Measurements from ENCODE around the gene CARD10. TPM values are rescaled to one million over a fixed set of nuclear protein-coding genes. Genes with fewer than 3 reads are reported as not detected.

Gene CARD10
- polyA plus RNA-seq, 3 donors: 0.03 TPM; not detected in 2

DNA sequence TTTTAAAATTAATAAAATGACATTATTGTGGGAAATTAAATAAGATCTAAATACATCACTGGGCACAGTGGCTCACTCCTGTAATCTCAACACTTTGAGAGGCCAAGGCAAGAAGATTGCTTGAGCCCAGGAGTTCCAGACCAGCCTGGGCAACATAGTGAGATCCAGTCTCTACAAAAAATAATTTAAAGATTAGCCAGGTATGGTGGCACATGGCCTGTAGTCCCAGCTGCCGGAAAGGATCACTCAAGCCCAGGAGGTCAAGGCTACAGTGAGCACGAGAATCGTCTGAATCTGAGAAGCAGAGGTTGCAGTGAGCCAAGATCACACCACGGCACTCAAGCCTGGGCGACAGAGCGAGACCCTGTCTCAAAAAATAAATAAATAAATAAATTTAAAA, 15.9 kb upstream of the CARD10 start:
- H3K79me2 ChIP-seq (ENCODE audit: insufficient read depth, low read length): no peaks in the 10 kb centered on the region
- Mint-ChIP-seq H3K9me3 (peaks cover 0 to 2% (median 0%) of the 10 kb centered on the region in 7 donors), H3K36me3 (no peaks in the 10 kb centered on the region), H3K4me1 (peaks cover 34% of the 10 kb centered on the region), H3K4me3 (no peak overlapping the region), H3K27ac (no peak overlapping the region), H3K27me3 (ENCODE audit: low read depth in 3 of 3) (peaks cover under 1 to 2% (median 1%) of the 10 kb centered on the region in 3 donors)
- no peak overlapping the region for H3K4me3 ChIP-seq (replicated peaks in 1 of 3; ENCODE audit: low read depth in 2 of 3, low read length in 3 of 3)
- intact Hi-C loops (cut with micrococcal nuclease): loop anchor here in 1 of 2 donors (5.0 kb wide), 1 partner anchor 327 kb away; no protein-coding TSS in a partner anchor
- no peak overlapping the region for H2AFZ ChIP-seq (ENCODE audit: insufficient read depth, low read depth, low read length, poor library complexity, severe bottlenecking)
- H3K27ac ChIP-seq (ENCODE audit: low read depth in 1 of 2, low read length in 2 of 2): no peak overlapping the region
- whole genome bisulfite sequencing (ENCODE audit: insufficient coverage): 100% methylated on average over 3 of the region's 6 CpGs
- no peaks in the 10 kb centered on the region for H3K9me3 ChIP-seq (replicated peaks in 1 of 2; ENCODE audit: control insufficient read depth in 1 of 2, insufficient read depth in 1 of 2, low read length in 2 of 2)
- TF ChIP-seq, protein P1, sequence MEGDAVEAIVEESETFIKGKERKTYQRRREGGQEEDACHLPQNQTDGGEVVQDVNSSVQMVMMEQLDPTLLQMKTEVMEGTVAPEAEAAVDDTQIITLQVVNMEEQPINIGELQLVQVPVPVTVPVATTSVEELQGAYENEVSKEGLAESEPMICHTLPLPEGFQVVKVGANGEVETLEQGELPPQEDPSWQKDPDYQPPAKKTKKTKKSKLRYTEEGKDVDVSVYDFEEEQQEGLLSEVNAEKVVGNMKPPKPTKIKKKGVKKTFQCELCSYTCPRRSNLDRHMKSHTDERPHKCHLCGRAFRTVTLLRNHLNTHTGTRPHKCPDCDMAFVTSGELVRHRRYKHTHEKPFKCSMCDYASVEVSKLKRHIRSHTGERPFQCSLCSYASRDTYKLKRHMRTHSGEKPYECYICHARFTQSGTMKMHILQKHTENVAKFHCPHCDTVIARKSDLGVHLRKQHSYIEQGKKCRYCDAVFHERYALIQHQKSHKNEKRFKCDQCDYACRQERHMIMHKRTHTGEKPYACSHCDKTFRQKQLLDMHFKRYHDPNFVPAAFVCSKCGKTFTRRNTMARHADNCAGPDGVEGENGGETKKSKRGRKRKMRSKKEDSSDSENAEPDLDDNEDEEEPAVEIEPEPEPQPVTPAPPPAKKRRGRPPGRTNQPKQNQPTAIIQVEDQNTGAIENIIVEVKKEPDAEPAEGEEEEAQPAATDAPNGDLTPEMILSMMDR (IDR thresholded peaks at IDR 0.05): no peak
- no peak for DNase-seq
- no peaks in the 10 kb centered on the region for H4K20me1 ChIP-seq (ENCODE audit: insufficient read depth, low read length)
- H3K36me3 ChIP-seq (replicated peaks in 1 of 2; ENCODE audit: control insufficient read depth in 1 of 2, insufficient read depth in 2 of 2, low read length in 2 of 2): no peaks in the 10 kb centered on the region
- no peaks in the 10 kb centered on the region for H3K27me3 ChIP-seq (ENCODE audit: control insufficient read depth in 2 of 2, insufficient read depth in 2 of 2, low read length in 2 of 2)
- H3K9ac ChIP-seq (ENCODE audit: insufficient read depth, low read length, poor library complexity, severe bottlenecking): no peak overlapping the region
- H3K4me1 ChIP-seq (ENCODE audit: control insufficient read depth in 1 of 2, insufficient read depth in 2 of 2, low read length in 2 of 2): peaks cover 23 to 39% of the 10 kb centered on the region in 2 donors
- no peak overlapping the region for H3K4me2 ChIP-seq (replicated peaks; ENCODE audit: extremely low read depth, low read length, poor library complexity, severe bottlenecking)

- TF ChIP-seq, protein P1 (IDR thresholded peaks at IDR 0.05): no peak
- H3K9me3 ChIP-seq (replicated peaks in 1 of 2; ENCODE audit: control insufficient read depth in 1 of 2, insufficient read depth in 1 of 2, low read length in 2 of 2): no peaks in the 10 kb centered on the region
- DNase-seq: no peak
- no peaks in the 10 kb centered on the region for H3K79me2 ChIP-seq (ENCODE audit: insufficient read depth, low read length)
- peaks cover 0 to 2% (median under 1%) of the 10 kb centered on the region in 3 donors for H3K27me3 Mint-ChIP-seq (ENCODE audit: low read depth in 3 of 3)
- no peak overlapping the region for H3K4me2 ChIP-seq (replicated peaks; ENCODE audit: extremely low read depth, low read length, poor library complexity, severe bottlenecking)
- WGBS (ENCODE audit: insufficient coverage): no CpG with 5 or more reads among the region's 3 CpGs
- no peak overlapping the region for H3K9ac ChIP-seq (ENCODE audit: insufficient read depth, low read length, poor library complexity, severe bottlenecking)
- H3K27ac Mint-ChIP-seq: peak overlapping the region in 3 of 7 donors; percentile 12 to 68 (median 57)
- H3K4me3 Mint-ChIP-seq: no peak overlapping the region
- H3K27ac ChIP-seq (ENCODE audit: low read depth in 1 of 2, low read length in 2 of 2): peak overlapping the region in 1 of 2 donors; percentile 13
- peaks cover 23 to 37% of the 10 kb centered on the region in 2 donors for H3K4me1 ChIP-seq (ENCODE audit: control insufficient read depth in 1 of 2, insufficient read depth in 2 of 2, low read length in 2 of 2)
- no peaks in the 10 kb centered on the region for H3K27me3 ChIP-seq (ENCODE audit: control insufficient read depth in 2 of 2, insufficient read depth in 2 of 2, low read length in 2 of 2)
- no peak overlapping the region for H2AFZ ChIP-seq (ENCODE audit: insufficient read depth, low read depth, low read length, poor library complexity, severe bottlenecking)
- H3K36me3 Mint-ChIP-seq: no peaks in the 10 kb centered on the region
- intact Hi-C loops (cut with micrococcal nuclease): no loop called here
- no peaks in the 10 kb centered on the region for H3K36me3 ChIP-seq (replicated peaks in 1 of 2; ENCODE audit: control insufficient read depth in 1 of 2, insufficient read depth in 2 of 2, low read length in 2 of 2)
- H3K4me3 ChIP-seq (replicated peaks in 1 of 3; ENCODE audit: low read depth in 2 of 3, low read length in 3 of 3): no peak overlapping the region
- peaks cover 39% of the 10 kb centered on the region for H3K4me1 Mint-ChIP-seq
- H3K9me3 Mint-ChIP-seq: peaks cover 0 to 2% (median 0%) of the 10 kb centered on the region in 7 donors
- H4K20me1 ChIP-seq (ENCODE audit: insufficient read depth, low read length): no peaks in the 10 kb centered on the region
These were observed 15.2 kb upstream of the CARD10 start for GRCh38 chr22:37534445-37534844.
